ENCODE measurements around the gene ADGRA1.

The ADGRA1 gene

DNA sequence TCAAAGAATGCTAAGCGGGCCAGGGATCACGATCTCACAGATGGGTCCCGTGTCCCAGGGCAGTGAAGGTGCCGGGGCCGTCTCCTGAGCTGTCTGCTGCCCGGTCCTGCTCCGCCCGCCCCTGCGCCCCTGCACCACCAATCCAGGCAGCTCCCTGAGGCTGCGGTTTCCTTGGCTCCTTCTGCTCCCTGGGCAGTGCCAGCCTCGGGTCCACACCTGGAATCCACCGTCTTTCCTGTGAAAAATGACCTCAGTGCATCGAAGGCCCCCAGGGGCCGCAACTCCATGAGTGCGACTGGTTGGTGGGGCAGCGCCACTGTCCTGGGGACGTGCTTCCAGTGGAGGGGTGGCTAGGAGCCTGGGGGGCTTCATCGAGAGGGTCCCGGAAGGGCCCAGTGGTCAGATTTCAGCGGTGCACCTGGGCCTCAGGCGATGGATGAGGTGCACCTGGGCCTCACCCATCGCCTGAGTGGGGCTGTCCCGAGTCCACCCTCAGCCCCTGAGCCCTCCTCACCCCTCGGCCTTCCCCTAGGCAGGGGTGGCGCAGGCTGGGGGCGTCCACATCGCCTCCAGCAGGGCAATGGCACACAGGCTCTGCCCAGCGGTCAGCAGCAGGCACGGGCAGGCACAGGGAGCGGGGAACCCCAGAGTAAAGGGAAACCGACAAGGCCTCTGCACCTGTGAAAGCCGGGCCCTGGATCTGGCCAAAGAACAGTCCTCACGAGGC, 27.2 kb downstream of the ADGRA1 start:
- DNase-seq = no peak

DNA sequence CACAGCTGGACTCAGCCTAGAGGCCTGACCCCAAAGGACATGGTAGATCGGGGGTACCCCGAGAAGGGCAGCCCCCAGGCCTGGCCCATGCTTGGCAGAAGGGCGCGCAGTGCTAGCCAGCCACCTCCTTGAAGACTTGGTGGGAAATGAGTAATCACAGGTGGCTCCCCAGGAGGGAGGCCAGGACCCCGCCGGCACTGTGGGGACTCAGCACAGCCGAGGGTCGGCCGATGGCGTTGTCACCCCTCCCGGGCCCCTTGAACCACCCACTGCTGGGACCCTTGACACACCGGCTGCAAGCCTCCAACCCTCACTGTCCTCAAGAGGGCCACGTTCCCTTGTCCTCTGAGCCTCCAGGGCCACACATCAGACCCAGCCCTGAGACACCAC, 27.7 kb downstream of the ADGRA1 start:
- no peak for DNase-seq

DNA sequence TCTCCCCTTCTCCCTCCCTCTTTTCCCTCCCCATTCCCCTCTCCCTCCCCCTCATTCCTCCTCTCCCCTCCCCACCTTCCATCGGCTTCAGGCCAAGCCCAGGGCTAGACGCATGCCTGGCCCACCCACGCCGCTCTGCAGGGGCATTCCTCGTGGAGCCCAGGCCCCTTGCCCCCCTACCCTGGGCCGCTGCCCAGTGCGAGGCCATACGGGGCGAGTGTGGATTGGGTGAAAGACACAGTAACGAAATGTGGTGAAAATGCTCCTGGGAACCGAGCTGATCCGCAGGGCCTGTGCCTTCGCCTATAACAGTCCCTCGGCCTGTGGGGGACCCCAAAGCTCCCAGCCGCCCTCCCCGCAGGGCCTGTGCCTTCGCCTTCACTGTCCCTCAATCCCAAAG, 28.3 kb downstream of the ADGRA1 start:
- DNase-seq = no peak

DNA sequence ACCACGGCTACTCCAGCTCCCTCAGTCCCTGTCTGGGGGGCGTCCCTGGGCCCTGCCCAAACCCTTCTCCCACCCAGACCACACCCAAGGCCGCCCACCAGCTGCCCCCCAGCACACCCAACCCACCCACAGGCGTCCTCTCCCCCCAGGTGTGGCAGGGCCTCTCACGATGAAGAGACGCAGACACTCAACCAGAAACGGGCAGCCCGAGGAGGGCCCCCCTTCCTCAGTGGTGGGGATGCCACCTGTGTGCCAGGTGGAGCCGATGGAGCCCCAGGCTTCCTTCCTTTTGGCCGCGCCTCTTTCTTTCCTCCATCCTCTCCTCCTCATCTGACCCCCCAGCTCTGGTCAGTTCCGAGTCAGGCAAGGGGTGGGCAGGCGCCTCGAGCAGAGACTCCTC, 28.7 kb downstream of the ADGRA1 start:
- DNase-seq = no peak

DNA sequence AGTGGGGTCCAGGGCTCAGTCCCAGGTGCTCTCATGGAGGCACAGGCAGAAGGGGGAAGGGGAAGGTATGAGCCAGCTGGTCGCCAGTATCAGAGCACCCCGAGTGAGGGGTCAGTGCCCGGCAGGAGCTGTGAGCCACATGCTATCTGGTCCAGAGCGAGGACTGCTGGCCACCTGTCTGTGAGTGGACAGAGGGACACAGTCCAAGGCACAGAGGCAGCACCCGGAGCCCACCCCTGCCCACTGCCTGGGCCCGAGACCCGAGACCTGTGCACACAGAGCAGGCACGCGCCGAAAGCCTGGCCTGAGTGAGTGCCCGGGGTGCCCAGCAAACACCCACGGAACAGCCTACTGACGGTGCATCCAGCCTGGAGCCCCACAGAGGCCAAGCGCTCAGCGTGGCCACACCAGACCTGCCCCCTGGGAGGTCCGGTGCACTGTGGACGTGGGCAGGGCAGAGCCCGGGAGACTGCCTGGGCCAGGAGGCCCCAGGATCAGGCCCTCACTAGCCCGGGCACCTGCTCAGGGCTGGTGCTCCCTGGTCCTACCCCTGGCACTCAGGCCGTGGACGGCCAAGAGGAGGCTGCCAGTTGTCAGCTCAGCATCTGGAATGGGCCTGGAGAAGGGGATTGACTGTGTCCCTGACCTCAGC, 29.4 kb downstream of the ADGRA1 start:
- no peak for DNase-seq

DNA sequence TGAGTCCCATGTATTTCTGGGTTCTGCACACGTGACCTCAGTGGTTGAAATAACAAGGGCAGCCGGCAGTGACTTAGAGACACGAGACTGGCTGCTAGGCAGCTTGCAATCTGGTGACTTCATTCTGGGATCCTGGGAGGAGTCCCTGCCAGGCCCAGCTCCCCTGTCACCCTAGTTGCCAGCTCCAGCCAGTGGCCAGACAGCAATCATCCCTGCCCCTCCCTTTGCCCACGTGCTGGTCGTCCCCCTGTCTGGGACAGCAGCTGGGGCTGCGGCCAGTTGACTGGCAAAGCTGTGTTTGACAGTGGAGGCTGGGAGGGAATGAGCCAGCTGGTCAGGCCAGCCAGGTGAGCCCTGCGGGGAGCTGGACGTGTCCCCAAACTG, 30.0 kb downstream of the ADGRA1 start:
- no peak for DNase-seq

DNA sequence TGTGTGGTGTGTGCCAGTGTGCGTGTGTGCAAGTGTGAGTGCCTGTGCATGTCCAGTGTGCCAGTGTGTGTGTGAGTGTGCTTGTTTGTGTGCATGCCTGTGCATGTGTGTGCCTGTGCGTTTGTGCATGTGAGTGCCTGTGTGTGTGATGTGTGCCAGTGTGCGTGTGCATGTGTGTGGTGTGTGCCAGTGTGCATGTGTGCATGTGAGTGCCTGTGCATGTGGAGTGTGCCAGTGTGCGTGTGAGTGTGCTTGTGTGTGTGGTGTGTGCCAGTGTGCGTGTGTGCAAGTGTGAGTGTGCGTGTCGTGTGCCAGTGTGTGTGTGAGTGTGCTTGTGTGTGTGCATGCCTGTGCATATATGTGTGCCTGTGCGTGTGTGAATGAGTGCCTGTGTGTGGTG, 33.8 kb downstream of the ADGRA1 start:
- no peak for DNase-seq

DNA sequence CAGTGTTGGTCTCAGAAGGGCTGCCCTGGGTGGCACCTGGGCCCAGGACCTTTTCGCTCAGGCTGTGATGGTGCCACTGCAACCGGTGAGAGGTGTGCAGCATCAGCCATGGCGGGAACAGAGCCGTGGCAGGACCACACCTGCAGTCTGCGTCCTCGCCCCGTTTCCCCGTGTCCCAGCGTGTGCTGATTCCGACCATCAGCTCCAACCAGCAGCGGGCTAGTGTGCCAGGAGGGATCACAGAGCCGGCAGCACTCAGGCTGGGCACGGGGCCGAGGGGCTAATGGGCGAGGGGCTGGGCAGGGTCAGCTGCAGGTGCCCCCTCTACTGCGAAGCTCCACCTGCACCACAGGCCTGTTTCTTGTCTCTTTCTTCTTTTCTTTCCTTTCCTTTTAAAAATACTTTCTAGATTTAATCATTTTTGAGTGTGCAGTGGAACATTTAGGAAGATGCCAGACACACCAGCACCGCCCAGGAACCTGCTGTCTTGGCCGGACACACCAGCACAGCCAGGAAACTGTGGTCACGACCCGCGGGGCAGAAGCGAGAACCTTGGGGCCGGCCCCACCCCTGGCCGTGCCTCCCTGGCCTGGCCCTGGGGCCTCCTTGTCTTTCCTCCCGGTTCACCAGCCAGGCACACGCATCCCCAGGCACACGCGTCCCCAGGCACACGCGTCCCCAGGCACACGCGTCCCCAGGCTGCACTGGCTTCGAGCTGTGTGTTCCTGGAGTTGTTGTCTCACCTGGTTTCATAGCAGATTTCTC, 34.6 kb downstream of the ADGRA1 start:
- DNase-seq = no peak

DNA sequence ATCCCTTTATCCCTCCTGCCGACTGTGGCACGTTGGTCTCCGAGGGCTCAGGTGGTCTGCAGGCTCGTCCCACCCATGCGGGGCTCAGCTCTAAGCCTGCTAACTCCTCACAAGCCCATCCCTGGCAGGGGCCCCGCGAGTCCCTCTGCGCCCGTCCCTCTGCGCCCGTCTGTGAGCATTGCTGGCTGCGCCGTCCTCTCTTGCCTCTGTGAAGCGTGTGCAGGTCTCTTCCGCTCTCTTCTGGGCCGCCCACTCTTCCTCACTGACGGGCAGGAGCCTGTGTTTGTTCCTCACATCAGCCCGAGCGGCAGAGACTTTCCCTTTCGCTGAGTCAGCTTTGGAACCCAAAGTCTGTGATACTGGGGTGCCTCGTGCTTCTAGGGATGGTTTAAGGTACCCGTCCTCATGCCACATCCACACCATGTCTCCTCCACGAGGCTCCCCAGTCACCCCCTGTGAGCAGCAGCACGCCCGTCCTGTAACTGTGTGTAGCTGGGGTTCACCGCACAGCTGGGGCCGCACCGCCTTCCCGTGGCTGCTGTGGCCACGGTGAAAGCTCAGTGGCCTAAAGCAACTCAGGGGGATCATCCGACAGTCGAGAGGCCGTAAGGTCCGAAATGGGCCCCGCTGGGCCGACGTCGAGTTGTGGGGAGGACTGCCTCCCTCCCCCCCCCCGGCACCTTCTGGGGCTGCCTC, 35.5 kb downstream of the ADGRA1 start:
- no peak for DNase-seq

DNA sequence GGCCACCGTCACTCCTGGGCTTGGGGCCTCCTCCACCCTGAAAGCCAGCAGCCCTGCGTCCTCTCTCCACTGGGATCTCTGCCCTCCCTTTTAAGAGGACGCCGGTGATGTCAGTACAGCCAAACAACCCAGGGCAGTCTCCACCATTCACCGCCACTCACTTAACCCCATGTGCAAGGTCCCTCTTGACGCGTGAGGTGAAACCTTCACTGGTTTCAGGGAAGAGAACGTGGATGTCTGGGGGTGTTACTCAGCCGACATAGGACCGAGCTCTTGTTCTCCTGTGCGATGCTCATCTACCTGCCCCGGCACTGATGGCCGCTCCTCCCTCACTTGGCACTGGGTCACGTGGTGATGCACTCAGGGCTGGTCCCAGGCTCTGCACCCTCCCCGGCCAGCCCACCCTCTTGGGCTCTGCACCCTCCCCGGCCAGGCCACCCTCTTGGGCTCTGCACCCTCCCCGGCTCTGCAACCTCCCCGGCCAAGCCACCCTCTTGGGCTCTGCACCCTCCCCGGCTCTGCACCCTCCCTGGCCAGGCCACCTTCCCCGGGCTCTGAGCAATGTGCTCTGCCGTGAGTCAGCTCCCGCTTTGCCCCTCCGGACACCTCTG, 36.1 kb downstream of the ADGRA1 start:
- DNase-seq = no peak

DNA sequence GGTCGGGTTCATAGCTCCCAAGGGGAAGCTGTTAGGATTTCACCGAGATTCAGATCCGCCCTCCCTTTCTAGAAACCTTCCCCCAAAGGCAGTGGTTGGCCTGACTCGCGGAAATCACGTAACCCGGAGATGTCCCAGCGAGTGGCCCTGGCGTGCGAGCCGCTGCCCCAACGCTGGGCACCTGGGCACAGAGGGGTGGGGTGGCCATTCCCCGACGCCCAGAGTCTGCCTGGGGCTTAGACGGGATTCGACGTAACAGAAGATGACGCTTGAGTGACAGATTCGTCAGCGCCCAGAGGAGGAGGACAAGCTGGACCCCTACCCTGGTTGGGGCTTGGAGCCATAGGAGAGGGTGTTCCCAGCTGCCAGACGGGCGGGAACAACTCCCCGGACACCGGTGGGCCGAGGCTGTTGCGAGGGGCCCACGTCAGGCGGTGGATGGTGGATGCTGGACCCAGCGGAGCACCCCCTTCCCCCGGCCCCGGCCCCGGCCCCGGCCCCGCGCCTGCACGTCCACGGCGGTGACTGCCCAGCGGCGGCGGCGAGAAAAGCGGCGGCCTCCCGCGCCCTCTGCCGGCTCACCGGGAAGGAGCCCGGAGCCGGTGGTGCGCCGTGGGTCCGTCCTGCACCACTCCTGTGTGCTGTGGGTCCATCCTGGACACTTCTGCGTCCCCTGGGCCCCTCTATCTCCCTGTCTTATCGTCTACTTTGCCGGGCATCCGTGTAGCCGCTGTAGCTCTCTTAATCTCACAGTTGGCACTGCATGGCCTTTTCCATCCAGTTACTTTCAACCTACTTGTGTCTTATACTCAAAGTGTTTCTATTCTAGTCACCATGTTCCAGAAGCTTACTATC, 36.9 kb downstream of the ADGRA1 start:
- DNase-seq = no peak

DNA sequence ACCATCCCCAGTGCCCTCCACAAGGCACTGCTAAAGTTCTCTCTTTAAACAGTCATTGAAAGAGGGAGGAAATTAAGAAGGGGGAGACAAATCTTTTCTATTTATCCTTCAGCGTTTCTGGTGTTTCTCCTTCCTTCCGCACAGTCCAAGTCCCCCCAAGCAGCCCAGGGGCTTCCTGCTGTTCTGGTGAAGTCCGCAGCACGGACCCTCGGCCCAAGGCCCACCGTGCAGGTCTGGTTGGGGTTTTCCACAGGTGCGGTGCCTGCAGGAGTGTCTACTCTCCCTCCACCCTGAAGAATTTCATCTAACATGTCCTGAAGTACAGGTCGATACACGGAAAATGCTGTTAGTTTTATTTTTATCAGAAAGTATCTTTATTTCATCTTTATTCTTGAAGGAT, 38.2 kb downstream of the ADGRA1 start:
- no peak for DNase-seq

DNA sequence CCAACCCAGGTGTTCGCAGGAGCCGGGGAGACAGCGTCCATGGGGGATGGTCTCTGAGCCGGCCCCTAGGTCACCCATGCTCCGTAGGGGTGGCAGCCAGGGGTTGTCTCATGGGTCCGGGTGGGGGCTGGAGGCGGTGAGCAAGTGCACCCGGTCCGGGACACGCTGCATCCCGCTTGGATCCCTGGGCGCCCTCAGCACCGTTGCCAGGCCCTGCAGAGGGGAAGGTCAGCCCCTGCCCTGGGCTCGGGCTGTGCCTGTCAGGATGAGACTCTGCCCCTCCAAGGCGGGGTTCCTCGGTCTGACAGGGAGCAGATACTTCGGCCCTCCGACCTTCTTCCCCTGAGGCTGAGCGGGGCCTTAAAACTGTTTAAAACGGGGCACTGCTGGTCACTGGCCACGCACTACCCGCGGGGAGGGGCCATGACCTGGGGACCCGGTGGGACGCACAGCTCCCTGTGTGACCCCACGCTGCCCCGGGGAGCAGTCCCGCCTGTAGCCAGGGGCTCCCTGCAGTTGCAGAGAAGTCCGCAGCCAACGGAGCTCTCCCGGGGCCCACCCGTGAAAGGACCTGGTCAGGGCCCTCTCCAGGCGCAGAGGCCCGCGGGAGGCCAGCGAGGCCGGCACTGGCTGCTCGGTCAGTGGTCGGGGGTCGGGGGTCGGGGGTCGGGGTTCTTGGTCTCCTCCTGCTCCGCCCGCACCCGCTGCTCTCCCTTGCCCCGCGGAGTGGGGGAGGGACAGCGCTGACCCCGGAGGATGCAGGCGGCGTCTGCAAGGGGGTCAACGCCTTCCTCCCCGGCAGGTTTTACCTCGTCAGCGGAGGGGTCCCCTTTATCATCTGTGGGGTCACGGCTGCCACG, 38.9 kb downstream of the ADGRA1 start:
- DNase-seq = no peak

DNA sequence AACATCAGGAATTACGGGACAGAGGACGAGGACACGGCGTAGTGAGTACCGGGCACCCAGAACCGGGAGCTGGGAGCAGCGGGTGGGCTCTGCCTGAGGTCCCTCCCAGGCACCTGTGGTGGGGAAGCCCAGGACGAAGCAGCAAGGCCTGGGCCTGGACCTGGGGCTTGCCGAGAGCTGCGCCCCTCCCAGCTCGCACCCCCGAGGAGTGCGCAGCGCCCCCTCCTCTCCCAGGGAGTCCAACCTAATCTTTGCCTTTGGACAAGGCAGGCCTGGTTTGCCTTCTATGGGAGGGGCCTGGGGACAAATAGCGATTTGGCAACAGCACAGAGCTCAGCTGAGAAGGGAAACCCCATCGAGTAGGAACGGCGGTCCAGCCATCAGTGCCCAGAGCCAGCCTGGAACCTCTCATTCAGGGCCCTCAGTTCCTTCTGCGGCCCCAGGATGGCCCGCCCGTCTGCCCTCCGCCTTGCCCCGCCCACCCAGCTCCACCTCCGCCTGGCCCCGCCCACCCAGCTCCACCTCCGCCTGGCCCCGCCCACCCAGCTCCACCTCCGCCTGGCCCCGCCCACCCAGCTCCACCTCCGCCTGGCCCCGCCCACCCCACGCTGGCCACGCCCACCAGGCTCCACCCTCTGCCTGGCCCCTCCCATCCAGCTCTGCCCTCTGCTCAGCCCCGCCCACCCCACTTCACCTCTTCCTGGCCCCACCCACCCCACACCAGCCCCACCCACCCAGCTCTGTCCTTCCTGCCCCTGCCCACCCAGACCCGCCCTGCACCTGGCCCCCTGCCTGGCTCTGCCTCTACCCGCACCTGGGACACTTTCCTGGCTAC, 39.8 kb downstream of the ADGRA1 start:
- DNase-seq = no peak

DNA sequence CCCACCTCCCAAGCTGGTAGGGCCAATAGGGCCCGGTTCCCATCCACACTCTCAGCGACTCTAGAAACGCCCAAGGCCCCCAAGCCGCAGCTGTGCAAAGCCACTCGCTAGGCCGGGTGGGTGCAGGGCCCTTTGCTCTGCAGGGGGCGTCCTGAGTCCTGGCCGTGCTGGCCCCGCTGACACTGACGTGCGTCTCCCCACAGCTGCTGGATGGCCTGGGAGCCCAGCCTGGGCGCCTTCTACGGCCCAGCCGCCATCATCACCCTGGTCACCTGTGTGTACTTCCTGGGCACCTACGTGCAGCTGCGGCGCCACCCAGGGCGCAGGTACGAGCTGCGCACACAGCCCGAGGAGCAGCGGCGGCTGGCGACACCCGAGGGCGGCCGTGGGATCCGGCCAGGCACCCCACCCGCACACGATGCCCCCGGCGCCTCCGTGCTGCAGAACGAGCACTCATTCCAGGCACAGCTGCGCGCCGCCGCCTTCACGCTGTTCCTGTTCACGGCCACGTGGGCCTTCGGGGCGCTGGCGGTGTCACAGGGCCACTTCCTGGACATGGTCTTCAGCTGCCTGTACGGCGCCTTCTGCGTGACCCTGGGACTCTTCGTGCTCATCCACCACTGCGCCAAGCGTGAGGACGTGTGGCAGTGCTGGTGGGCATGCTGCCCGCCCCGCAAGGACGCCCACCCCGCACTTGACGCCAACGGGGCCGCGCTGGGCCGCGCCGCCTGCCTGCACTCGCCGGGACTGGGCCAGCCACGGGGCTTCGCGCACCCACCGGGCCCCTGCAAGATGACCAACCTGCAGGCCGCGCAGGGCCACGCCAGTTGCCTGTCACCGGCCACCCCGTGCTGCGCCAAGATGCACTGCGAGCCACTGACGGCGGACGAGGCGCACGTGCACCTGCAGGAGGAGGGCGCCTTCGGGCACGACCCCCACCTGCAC, 40.7 kb downstream of the ADGRA1 start:
- no peak for DNase-seq

DNA sequence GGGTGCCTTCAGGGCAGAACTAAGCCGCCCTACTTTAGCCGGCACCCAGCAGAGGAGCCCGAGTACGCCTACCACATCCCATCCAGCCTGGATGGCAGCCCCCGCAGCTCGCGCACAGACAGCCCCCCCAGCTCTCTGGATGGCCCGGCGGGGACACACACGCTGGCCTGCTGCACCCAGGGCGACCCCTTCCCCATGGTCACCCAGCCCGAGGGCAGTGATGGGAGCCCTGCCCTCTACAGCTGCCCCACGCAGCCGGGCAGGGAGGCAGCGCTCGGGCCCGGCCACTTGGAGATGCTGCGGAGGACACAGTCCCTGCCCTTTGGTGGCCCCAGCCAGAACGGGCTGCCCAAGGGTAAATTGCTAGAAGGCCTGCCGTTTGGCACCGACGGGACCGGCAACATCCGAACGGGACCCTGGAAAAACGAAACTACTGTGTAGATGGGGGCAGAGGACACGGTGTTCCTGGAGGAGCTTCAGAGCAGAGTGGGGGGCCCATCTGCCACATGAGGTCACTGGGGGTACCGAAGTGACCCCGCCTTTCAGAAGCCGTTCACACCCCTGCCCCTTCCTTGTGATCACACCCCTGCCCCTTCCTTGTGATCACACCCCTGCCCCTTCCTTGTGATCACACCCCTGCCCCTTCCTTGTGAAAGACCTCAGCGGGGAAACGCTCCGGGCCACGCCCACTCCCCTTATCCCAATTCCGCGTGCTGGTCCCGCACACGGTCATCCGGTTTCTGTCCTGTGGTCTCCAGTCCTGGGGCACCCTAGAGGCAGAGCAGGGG, 41.5 kb downstream of the ADGRA1 start:
- no peak for DNase-seq

DNA sequence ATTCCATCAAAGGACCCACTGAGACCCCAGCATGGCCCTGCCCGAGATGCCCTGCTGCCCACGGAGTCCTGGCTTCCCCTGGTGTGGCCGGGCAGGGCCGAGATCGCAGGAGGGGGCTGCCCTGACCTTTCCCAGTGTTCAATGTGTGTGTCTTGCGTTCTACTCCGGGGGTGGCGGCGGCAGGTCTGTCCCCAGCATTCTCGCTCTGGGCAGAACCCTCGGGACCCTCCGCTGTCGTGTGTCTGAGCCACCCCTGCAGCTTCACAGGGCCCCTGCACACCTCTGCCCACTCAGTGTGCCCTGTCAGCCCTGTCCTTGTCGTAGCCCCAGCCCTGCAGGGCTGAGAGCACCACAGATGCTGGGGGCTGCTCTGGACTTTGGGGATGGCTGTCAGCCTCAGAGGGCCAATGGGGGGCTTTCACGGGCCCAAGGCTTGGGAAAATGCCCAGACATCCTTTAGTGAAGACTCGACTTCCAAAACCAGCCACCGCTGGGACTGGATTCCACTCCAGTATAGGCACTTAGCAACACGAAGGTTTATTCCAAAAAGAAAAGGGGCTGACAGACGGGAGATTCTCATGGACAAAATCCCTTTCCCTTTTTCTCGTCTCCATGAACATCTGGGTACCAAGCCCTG, 42.3 kb downstream of the ADGRA1 start:
- DNase-seq = no peak

DNA sequence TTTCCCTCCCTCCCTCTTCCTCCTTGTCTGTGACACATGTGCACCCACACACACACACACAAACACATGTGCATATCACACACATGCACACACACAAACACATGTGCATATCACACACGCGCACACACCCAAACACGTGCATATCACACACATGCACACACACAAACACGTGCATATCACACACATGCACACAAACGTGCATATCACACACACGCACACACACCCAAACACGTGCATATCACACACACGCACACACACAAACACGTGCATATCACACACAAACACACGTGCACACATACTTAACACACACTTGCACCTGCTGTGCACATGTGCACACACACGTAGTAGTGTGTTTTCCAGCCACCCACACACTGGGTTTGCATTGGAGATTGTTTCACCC, 42.9 kb downstream of the ADGRA1 start:
- no peak for DNase-seq

Data from NCI-H446 (cell line).